ENCODE measurements around the gene SLC25A21.

- TF ChIP-seq CTCF (conservative IDR thresholded peaks at IDR 0.05 in 1 of 2, IDR thresholded peaks at IDR 0.05 in 1 of 2; ENCODE audit: low read depth in 1 of 2, low read length in 2 of 2) (no peak), EZH2 (IDR thresholded peaks at IDR 0.05; ENCODE audit: low read length, missing control alignments) (no peak)
Measured at GRCh38 chr14:36822685-36823084, 349.7 kb downstream of the SLC25A21 start.
